IgD-negative memory B cell (primary cell): Measurements from ENCODE around the gene VIL1. TPM values are rescaled to one million over a fixed set of nuclear protein-coding genes. Genes with fewer than 3 reads are reported as not detected.

Experiments
- H3K27ac Mint-ChIP-seq, 3 donors: one replicate each; pipeline ENCODE4 v1.8.0; 2020 to 2022; ENCODE audit warnings: mild to moderate bottlenecking in 3 of 3, mixed read lengths in 3 of 3, moderate library complexity in 1 of 3
- H3K27me3 Mint-ChIP-seq: one replicate; pipeline ENCODE4 v1.8.0; 2021; ENCODE audit warnings: mixed read lengths
- H3K36me3 Mint-ChIP-seq: one replicate; pipeline ENCODE4 v1.8.0; 2020; ENCODE audit warnings: mild to moderate bottlenecking, mixed read lengths
- H3K4me1 Mint-ChIP-seq, 3 donors: one replicate each; pipeline ENCODE4 v1.8.0; 2020 to 2022; ENCODE audit warnings: mixed read lengths in 3 of 3, mild to moderate bottlenecking in 1 of 3
- H3K4me3 Mint-ChIP-seq, 4 donors: one replicate each; pipeline ENCODE4 v1.8.0; 2020 to 2022; ENCODE audit warnings: mild to moderate bottlenecking in 4 of 4, mixed read lengths in 4 of 4, moderate library complexity in 3 of 4
- H3K9me3 Mint-ChIP-seq, 3 donors: one replicate each; pipeline ENCODE4 v1.8.0; 2020 to 2021; ENCODE audit warnings: mixed read lengths in 3 of 3, mild to moderate bottlenecking in 1 of 3
- polyA plus RNA-seq: library from polyadenylated mRNA; unstranded; fragments of 300-500 nt; fragmentation: Illumina TruSeq; gene quantifications from one replicate; pipeline ENCODE4 v1.2.3, GENCODE V29; 2021

VIL1 gene
- polyA plus RNA-seq, 1 donor from 2014 or later = 0.28 TPM

DNA sequence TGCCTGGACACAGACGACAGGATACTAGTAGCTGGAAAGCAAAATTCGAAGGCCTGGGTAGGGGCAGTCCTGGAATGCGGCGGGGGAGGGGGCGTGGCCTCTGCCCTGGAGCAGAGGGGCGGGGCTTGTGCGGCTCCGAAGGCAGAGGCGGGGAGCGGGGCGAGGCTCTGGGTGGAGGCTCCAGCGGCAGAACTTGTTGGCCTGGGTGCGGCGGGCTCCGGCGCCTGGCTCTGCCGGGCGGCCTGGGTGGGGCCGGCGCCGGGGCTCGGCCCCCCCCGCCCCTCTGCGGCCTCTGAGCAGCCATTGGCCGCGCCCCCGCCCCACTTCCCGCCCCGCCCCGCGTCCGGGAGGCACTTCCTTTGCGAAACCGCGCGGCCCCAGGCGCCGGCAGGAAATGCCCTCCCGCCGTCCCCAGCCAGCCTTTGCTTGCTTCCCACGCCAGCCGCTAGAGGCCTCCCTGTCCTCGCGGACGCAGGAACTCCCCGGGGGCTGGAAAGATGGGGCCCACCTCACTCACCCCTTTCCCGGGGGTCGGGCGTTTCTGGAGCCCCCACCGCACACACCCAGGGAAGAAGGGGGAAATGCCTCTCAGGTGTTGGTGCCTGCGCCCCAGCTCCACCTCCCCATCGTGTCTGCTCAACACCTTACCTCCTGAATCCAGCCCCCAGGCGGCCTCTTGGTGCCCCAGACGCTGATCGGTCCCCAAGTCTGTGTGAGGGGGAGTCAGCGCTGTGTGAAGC is 12.5 kb upstream of the VIL1 start:
- H3K36me3 Mint-ChIP-seq = no peaks in the 10 kb centered on the region
- peaks cover 18 to 33% (median 22%) of the 10 kb centered on the region in 3 donors for H3K4me1 Mint-ChIP-seq
- peak overlapping the region; percentile 79 to 93 (median 84) for H3K4me3 Mint-ChIP-seq
- peak overlapping the region; percentile 92 to 97 (median 93) for H3K27ac Mint-ChIP-seq
- H3K9me3 Mint-ChIP-seq = no peaks in the 10 kb centered on the region
- H3K27me3 Mint-ChIP-seq = no peaks in the 10 kb centered on the region

DNA sequence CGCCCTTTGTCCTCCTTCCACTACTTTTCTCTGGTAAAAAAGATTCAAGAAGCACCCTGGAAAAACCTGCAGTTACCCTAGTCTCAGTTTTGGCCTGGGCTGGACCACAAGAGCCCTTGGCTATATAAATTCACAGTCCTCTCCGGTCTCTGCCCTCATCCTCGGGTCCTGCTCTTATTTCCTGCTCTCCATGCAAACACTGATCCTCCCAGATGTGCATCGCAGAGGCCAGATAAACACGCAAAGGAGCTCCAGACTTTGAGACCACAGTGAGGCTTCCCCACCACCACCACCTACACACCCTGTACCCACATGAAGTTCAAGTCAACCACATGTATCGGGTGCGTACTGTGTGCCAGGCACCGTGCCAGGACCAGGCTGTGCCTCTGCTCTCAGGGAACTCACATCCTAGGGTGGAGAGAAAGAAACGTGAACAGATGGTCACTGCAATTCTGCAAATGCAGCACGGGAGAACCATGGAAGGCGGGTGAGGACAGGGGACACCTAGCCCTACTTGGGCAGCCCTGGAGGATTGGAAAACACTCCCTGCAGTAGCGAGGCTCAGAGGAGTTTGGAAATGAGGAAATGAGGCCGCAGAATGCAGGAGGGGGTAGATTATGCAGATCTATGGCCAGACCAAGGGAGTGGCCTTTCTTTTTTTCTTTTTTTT is 11.8 kb upstream of the VIL1 start:
- Mint-ChIP-seq H3K4me3 (peak overlapping the region; percentile 79 to 93 (median 84)), H3K36me3 (no peaks in the 10 kb centered on the region), H3K9me3 (no peaks in the 10 kb centered on the region), H3K27me3 (no peaks in the 10 kb centered on the region), H3K27ac (peak overlapping the region; percentile 92 to 97 (median 93)), H3K4me1 (peaks cover 18 to 29% (median 20%) of the 10 kb centered on the region in 3 donors)

DNA sequence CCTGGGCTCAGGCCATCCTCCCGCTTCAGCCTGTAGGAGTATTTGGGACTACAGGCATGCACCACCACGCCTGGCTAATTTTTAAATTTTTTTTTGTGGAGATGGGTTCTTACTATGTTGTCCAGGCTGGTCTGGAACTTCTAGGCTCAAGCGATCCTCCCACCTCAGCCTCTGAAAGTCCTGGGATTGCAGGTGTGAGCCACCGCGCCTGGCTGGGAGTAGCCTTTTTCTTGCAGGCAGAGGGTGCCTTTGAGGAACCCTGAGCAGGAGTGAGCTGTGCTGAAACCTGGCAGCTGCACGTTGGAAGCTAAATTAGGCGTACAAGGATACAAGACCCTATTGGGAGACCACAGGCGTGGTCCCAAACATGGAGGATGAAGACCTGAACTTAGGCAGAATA is 11.2 kb upstream of the VIL1 start:
- Mint-ChIP-seq H3K36me3 (no peaks in the 10 kb centered on the region), H3K27ac (peak overlapping the region in 1 of 3 donors; percentile 76), H3K9me3 (no peaks in the 10 kb centered on the region), H3K4me3 (peak overlapping the region in 1 of 4 donors; percentile 60), H3K27me3 (no peaks in the 10 kb centered on the region), H3K4me1 (peaks cover 19 to 29% (median 20%) of the 10 kb centered on the region in 3 donors)

DNA sequence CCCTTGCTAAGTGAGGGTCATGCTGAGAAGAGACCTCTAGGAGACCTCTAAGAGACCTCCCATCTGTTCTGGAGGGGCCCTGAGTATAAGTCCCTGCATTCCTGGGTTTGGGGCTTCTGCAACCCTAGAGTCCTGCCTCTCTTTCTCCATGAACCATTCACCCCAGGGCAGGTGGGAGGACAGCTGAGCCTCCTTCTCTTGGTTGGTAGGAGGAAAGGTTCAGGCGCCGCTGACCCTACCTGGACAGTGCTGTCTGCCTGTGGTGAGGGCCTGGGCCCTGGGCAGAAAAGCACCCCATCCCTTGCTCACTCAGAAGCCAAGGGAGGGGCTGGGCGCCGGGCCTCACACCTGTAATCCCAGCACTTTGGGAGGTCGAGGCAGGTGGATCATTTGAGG is 604 bp upstream of the VIL1 start:
- Mint-ChIP-seq H3K4me3 (no peak overlapping the region), H3K9me3 (no peaks in the 10 kb centered on the region), H3K4me1 (peaks cover 0 to 3% (median 0%) of the 10 kb centered on the region in 3 donors), H3K27ac (no peak overlapping the region), H3K36me3 (peaks cover 2% of the 10 kb centered on the region), H3K27me3 (peaks cover 2% of the 10 kb centered on the region)

DNA sequence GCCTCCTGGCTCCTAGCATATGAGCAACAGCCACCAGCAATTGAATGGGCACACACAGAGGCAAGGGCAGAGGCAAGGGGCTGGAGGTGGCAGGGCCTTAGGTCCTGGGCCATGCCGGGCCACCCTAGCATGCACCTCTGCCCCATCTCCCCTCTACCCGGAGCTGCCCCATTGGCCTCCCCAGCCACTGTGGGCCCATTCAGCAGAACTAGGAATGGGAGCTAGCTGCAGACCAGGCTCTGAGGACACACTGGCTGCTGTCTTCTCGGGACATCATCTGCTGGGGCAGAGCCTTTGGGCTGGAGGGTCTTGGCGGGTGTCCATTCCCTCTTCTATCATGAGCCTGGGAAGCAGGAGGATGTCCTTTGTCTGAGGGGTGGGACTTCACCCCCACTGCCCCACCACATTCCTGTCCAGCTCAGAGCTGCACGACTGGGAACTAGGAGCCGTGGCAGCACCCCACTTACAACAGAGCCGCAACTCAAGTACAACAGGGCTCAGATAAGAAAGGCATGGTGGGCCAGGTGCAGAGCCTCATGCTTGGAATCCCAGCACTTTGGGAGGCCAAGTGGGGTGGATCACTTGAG is 800 bp downstream of the VIL1 start:
- H3K27me3 Mint-ChIP-seq = peaks cover 2% of the 10 kb centered on the region
- H3K27ac Mint-ChIP-seq = no peak overlapping the region
- no peak overlapping the region for H3K4me3 Mint-ChIP-seq
- no peaks in the 10 kb centered on the region for H3K9me3 Mint-ChIP-seq
- H3K4me1 Mint-ChIP-seq = peaks cover 0 to 3% (median 0%) of the 10 kb centered on the region in 3 donors
- H3K36me3 Mint-ChIP-seq = no peaks in the 10 kb centered on the region

DNA sequence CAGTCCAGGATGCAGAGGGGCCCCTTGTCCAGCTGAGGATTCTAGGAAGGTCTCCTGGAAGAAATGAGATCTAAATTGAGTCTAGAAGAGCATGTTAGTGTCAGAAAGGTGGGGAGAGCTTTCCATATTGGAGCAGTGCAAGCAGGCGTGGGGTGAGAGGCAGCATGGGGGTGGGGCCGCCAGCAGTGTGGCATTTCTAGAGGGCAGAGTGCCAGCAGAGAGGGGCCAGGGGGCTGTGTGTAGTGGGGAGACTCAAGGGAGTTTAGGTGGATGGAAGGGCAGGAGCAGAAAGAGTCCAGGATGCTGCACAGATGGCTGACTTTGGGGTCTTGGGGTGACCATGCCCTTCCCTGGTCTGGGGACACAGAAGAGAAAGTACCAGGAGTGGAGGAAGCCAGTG is 2.1 kb downstream of the VIL1 start:
- Mint-ChIP-seq H3K4me3 (no peak overlapping the region), H3K9me3 (no peaks in the 10 kb centered on the region), H3K27me3 (peaks cover 2% of the 10 kb centered on the region), H3K27ac (peak overlapping the region in 1 of 3 donors; percentile 57), H3K4me1 (peaks cover 0 to 3% (median 0%) of the 10 kb centered on the region in 3 donors), H3K36me3 (no peaks in the 10 kb centered on the region)

DNA sequence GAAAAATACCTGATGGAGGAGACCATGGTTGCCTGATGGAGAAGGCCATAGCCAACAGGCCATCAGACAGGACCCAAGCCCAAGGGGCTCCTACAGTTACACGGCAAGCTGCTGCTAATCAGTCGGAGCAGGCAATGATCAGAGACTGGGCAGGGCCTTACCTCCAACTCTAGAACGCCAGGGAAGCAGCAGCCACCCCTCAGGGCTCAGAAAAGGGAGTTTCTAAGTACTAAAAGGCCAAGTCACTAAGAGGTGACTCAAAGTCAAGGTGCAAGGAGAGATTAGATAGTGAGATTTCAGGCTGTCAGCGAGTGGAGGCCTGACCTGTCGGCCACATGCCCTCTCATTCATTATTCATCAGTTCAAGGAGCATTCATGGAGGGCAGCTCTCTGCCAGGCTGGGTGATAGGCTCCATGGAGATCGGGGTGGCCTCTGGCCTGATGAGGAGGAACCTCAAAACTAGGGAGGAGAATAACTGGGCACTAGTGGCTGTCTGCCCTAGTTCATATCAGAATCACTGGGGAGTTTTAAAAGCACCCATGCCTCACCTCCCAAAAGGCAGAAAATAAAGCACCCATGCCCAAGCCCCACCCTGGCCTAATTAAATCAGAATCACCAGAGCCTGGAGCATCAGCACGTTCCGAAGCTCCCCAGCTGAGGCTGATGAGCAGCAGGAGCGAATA is 3.6 kb downstream of the VIL1 start:
- H3K4me3 Mint-ChIP-seq = no peak overlapping the region
- peak overlapping the region in 1 of 3 donors; percentile 45 for H3K27ac Mint-ChIP-seq
- peaks cover 2% of the 10 kb centered on the region for H3K27me3 Mint-ChIP-seq
- peaks cover 0 to 1% (median 0%) of the 10 kb centered on the region in 3 donors for H3K4me1 Mint-ChIP-seq
- no peaks in the 10 kb centered on the region for H3K9me3 Mint-ChIP-seq
- no peaks in the 10 kb centered on the region for H3K36me3 Mint-ChIP-seq

DNA sequence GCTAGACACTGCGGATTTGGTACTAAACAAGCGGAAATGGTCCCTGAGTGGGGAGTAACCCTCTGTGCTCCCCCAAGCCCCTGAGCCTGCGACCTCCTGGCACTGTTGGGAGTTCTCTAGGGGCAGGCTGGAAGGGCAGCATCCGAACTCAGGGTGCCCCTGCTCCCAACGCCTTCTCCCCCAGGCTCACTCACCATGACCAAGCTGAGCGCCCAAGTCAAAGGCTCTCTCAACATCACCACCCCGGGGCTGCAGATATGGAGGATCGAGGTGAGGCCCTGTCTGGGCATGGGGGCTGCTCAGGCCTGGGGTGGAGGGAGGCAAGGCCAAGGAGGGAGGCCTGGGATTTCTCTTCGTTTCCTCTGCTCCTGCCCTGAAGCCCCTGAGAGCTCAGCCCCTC is 4.7 kb downstream of the VIL1 start:
- H3K4me3 Mint-ChIP-seq = no peak overlapping the region
- H3K36me3 Mint-ChIP-seq = no peaks in the 10 kb centered on the region
- H3K27ac Mint-ChIP-seq = no peak overlapping the region
- peaks cover 2% of the 10 kb centered on the region for H3K27me3 Mint-ChIP-seq
- H3K4me1 Mint-ChIP-seq = peaks cover 0 to 1% (median 0%) of the 10 kb centered on the region in 3 donors
- no peaks in the 10 kb centered on the region for H3K9me3 Mint-ChIP-seq

DNA sequence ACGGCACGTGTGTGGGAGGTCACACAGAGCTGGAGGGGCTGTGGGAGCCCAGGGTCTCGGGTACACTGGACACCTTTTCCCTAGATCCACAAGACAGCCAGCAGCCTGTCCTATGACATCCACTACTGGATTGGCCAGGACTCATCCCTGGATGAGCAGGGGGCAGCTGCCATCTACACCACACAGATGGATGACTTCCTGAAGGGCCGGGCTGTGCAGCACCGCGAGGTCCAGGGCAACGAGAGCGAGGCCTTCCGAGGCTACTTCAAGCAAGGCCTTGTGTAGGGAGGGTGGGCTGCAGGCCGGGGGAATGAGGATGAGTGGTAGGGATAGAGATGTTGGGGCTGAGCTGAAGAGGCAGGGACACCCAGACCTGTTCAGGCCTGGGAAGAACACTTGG is 6.6 kb downstream of the VIL1 start:
- Mint-ChIP-seq H3K27me3 (peaks cover 4% of the 10 kb centered on the region), H3K36me3 (no peaks in the 10 kb centered on the region), H3K9me3 (no peaks in the 10 kb centered on the region), H3K27ac (peak overlapping the region in 1 of 3 donors; percentile 86), H3K4me3 (no peak overlapping the region), H3K4me1 (peaks cover 0 to 3% (median 0%) of the 10 kb centered on the region in 3 donors)

DNA sequence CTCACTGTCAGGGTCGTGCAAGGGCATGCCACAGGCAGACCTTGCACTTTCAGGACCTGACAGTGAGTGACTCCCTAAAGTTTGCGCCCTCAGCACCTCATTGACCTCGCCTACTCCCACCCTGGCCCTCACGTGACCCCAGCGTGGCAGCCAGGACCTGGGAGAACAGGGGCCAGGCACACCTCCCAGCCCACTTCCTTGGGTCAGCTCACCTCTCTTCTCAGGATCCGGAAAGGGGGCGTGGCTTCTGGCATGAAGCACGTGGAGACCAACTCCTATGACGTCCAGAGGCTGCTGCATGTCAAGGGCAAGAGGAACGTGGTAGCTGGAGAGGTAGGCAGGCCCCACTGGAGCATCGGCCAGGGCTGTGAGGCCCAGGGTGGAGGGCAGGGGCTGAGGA is 8.8 kb downstream of the VIL1 start:
- Mint-ChIP-seq H3K27me3 (peaks cover 2% of the 10 kb centered on the region), H3K36me3 (no peaks in the 10 kb centered on the region), H3K4me1 (peaks cover 0 to 2% (median 0%) of the 10 kb centered on the region in 3 donors), H3K9me3 (no peaks in the 10 kb centered on the region), H3K4me3 (no peak overlapping the region), H3K27ac (no peak overlapping the region)

DNA sequence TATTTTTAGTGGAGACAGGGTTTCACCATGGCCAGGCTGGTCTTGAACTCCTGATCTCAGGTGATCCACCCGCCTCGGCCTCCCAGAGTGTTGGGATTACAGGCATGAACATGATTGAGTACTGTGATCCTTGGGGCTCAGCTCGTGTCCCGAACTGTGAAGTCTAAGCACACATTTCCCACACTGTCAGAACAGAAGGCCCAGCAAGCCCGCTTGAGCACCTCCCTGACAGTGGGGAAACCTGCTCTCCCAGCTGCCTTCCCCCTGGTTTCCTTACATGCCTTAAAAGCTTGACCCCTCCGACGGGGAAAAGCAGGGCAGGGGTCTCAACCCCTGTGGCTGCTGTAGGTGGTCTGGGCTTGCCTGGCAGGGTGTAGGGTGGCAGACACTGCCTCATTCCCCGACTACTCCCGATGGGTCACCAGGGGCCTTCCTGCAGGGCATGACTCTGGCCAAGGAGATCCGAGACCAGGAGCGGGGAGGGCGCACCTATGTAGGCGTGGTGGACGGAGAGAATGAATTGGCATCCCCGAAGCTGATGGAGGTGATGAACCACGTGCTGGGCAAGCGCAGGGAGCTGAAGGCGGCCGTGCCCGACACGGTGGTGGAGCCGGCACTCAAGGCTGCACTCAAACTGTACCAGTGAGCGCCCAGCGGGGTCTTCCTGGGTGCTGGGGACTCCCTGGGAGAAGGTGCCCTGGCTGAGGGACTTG is 10.1 kb downstream of the VIL1 start:
- no peaks in the 10 kb centered on the region for H3K36me3 Mint-ChIP-seq
- no peak overlapping the region for H3K27ac Mint-ChIP-seq

DNA sequence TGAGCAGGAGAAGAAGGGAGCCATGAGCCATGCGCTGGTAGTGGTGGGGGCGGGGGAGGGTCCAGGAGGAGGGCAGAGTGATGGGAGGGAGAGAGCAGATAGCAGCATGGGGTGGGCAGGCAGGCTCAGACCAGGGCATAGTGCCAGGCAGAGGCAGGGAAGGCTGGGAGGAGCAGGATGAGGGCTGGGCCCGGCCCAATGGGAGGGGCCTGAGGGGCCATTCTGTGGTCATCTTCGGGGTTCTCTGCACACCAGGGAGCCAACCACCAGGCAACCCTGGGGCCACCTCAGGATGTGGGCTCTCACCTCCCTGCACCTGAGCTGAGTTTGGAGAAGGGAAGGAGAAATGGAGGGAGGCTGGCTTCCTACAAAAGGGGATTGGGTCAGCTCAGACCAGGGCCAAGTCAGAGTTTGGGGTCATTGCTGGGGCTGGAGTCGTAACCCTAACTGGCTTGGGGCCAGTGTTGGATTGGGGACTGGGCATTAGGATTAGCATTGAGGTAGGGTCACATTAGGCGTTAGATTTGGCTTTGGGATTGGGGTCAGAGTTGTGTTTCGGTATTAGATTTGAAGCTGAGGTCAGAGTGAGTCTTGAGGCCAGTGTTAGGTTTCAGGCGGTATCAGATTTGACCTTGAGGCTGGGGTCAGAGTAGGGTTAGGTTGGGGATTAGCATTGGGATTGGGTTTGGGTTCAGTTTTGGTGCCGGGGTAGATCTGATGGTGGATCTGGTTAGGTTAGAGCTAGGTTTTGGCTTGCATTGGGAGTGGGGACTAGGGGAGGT is 11.2 kb downstream of the VIL1 start:
- Mint-ChIP-seq H3K27ac (no peak overlapping the region), H3K4me3 (no peak overlapping the region), H3K36me3 (no peaks in the 10 kb centered on the region), H3K4me1 (peaks cover 0 to 2% (median 0%) of the 10 kb centered on the region in 3 donors), H3K27me3 (peaks cover 2% of the 10 kb centered on the region), H3K9me3 (no peaks in the 10 kb centered on the region)

More for the DNA sequence above, 10.1 kb downstream of the VIL1 start:
- peaks cover 0 to 2% (median 0%) of the 10 kb centered on the region in 3 donors for H3K4me1 Mint-ChIP-seq
- no peaks in the 10 kb centered on the region for H3K9me3 Mint-ChIP-seq
- no peak overlapping the region for H3K4me3 Mint-ChIP-seq
- peaks cover 2% of the 10 kb centered on the region for H3K27me3 Mint-ChIP-seq

DNA sequence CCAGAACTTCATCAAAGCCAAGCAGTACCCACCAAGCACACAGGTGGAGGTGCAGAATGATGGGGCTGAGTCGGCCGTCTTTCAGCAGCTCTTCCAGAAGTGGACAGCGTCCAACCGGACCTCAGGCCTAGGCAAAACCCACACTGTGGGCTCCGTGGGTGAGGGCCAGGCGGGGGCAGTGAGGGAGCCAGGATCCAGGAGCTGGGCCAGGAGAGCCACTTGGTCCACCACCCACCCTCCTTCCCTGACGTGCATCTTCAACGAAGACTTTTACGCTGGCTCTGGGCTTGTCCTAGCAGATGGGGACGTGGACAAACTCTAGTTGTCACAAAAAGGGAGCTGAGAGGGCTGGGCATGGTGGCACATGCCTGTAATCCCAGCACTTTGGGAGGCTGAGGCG is 11.8 kb downstream of the VIL1 start:
- H3K4me1 Mint-ChIP-seq = peaks cover 0 to 2% (median 0%) of the 10 kb centered on the region in 3 donors
- H3K27me3 Mint-ChIP-seq = peaks cover 2% of the 10 kb centered on the region
- no peaks in the 10 kb centered on the region for H3K36me3 Mint-ChIP-seq
- no peak overlapping the region for H3K4me3 Mint-ChIP-seq
- H3K27ac Mint-ChIP-seq = no peak overlapping the region
- H3K9me3 Mint-ChIP-seq = no peaks in the 10 kb centered on the region

DNA sequence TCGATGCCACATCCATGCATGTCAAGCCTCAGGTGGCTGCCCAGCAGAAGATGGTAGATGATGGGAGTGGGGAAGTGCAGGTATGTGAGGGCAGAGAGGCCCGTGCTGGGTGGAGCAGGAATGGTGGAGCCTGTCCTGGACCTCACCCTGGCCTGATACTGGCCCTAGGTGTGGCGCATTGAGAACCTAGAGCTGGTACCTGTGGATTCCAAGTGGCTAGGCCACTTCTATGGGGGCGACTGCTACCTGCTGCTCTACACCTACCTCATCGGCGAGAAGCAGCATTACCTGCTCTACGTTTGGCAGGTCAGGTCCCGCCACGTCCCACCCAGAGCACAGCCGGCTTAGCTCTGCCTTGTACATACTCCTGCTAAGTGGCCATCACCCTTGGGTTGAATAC is 13.0 kb downstream of the VIL1 start:
- Mint-ChIP-seq H3K36me3 (no peaks in the 10 kb centered on the region), H3K4me1 (peaks cover 0 to 2% (median 0%) of the 10 kb centered on the region in 3 donors), H3K27me3 (peaks cover 2% of the 10 kb centered on the region), H3K4me3 (no peak overlapping the region), H3K9me3 (no peaks in the 10 kb centered on the region), H3K27ac (no peak overlapping the region)
